Sigmoid colon (tissue), 4 donors: ENCODE data around the gene BMPR1A.

Experiments used
- CTCF ChIP-seq, 4 experiments: fragments of 450-650 bp in 3 of 4; fragments of 200-600 bp in 1 of 4; IDR thresholded peaks; one replicate each; pipeline ENCODE4 v1.5.1; 2016 to 2019; ENCODE audit warnings: antibody characterized with exemption in 4 of 4, mild to moderate bottlenecking in 3 of 4, moderate library complexity in 2 of 4
- EP300 ChIP-seq, 4 donors: sonication (generic); formaldehyde crosslinking; IDR thresholded peaks; one replicate each; pipeline ENCODE4 v1.6.1; 2017; ENCODE audit warnings: antibody characterized with exemption in 4 of 4
- POLR2A ChIP-seq, 2 donors: fragments of 450-650 bp; IDR thresholded peaks; one replicate each; pipeline ENCODE4 v1.6.1; 2016; ENCODE audit warnings: antibody characterized with exemption in 2 of 2, mild to moderate bottlenecking in 2 of 2, moderate library complexity in 2 of 2

GRCh38 chr10:86956848-86957448 is 200.5 kb downstream of the BMPR1A start:
- TF ChIP-seq POLR2A (IDR thresholded peaks at IDR 0.05), result no peak
- TF ChIP-seq CTCF (IDR thresholded peaks at IDR 0.05), result no peak
- TF ChIP-seq EP300 (IDR thresholded peaks at IDR 0.05), result no peak
